ENCODE measurements around the gene KLRF1. TPM values are rescaled to one million over a fixed set of nuclear protein-coding genes. Genes with fewer than 3 reads are reported as not detected.

KLRF1 gene
- total RNA-seq, 1 donor from 2014 or later = not detected

- no peaks in the 10 kb centered on the region for H3K36me3 Mint-ChIP-seq
- no peak overlapping the region for H3K27ac Mint-ChIP-seq
- DNase-seq (ENCODE audit: low spot score in 2 of 2, unreplicated experiment in 2 of 2) = no peak
- H3K27me3 Mint-ChIP-seq (ENCODE audit: low read depth) = no peaks in the 10 kb centered on the region
- peaks cover 6% of the 10 kb centered on the region for H3K4me1 Mint-ChIP-seq
- H3K4me3 Mint-ChIP-seq = no peak overlapping the region
- TF ChIP-seq CTCF (IDR thresholded peaks at IDR 0.05; ENCODE audit: unreplicated experiment) = no peak
- no peaks in the 10 kb centered on the region for H3K9me3 Mint-ChIP-seq
Observed at GRCh38 chr12:9883175-9883574, 55.9 kb downstream of the KLRF1 start.

GRCh38 chr12:9888665-9889273 is 61.5 kb downstream of the KLRF1 start:
- no peak overlapping the region for H3K27ac Mint-ChIP-seq

More at GRCh38 chr12:9888665-9889273, 61.5 kb downstream of the KLRF1 start:
- Mint-ChIP-seq H3K27me3 (ENCODE audit: low read depth) (no peaks in the 10 kb centered on the region), H3K9me3 (no peaks in the 10 kb centered on the region), H3K4me3 (no peak overlapping the region), H3K36me3 (no peaks in the 10 kb centered on the region), H3K4me1 (no peaks in the 10 kb centered on the region)
- no peak for TF ChIP-seq CTCF (IDR thresholded peaks at IDR 0.05; ENCODE audit: unreplicated experiment)
- DNase-seq (ENCODE audit: low spot score in 2 of 2, unreplicated experiment in 2 of 2) = no peak

Other genes with a start within 250 kb of the KLRF1 start
- not detected in 3 replicates for gene KLRB1, start 219.6 kb upstream of the KLRF1 start, total RNA-seq
- gene CLEC2D, start 157.8 kb upstream of the KLRF1 start, total RNA-seq = 20.7 to 21.8 TPM (median 21.7 TPM) in 3 replicates
- not detected in 3 replicates for gene CLECL1, start 94.4 kb upstream of the KLRF1 start, total RNA-seq
- gene CD69, start 66.6 kb upstream of the KLRF1 start, total RNA-seq = 0.40 to 0.78 TPM (median 0.43 TPM) in 3 replicates
- not detected in 3 replicates for gene CLEC2B, start 41.9 kb downstream of the KLRF1 start, total RNA-seq
- not detected in 3 replicates for gene KLRF2, start 54.0 kb downstream of the KLRF1 start, total RNA-seq
- gene CLEC2A, start 104.9 kb downstream of the KLRF1 start, total RNA-seq = 0.29 TPM in 1 of 3 replicates, not detected in the others
- not detected in 3 replicates for gene CLEC12A, start 143.9 kb downstream of the KLRF1 start, total RNA-seq
- 0.18 to 0.51 TPM (median 0.34 TPM) in 3 replicates for gene CLEC1B, start 171.6 kb downstream of the KLRF1 start, total RNA-seq
- gene CLEC12B, start 183.1 kb downstream of the KLRF1 start, total RNA-seq = not detected in 3 replicates
- gene CLEC9A, start 203.2 kb downstream of the KLRF1 start, total RNA-seq = not detected in 3 replicates